IMR-90 (cell line): ENCODE results near the gene RUNDC3A. TPM values are rescaled to one million over a fixed set of nuclear protein-coding genes. Genes with fewer than 3 reads are reported as not detected.

Experiments used
- ATAC-seq: fragments of 200-7000 bp; cut with Tn5 transposase; 2 replicates; pipeline ENCODE4 v1.9.1; 2020; ENCODE audit warnings: low read depth, mild to moderate bottlenecking, moderate library complexity
- BruUV-seq: library from RNA; stranded (reverse); fragments of 400-500 nt; replicated peaks from 2 replicates; lab custom pipeline; 2021; lab: Mats Ljungman, UMichigan
- CTCF ChIA-PET: fragments of 300-600 bp; formaldehyde crosslinking; extraction: SDS; loops from one replicate; lab custom pipeline; 2021; ENCODE audit warnings: antibody characterized with exemption; lab: Yijun Ruan, JAX
- POLR2A ChIA-PET: fragments of 300-600 bp; sonication (Branson Sonifier 250); formaldehyde crosslinking; loops from one replicate; lab custom pipeline; 2022; ENCODE audit warnings: antibody characterized with exemption; ENCODE audit not compliant: unreplicated experiment; lab: Charles Lee
- DNase-seq: peaks from one replicate; pipeline ENCODE4 v3.0.0; 2013
- H2AFZ ChIP-seq: replicated peaks from 2 replicates; pipeline ENCODE3; 2013; ENCODE audit warnings: low read length, mild to moderate bottlenecking; ENCODE audit not compliant: poor library complexity
- H2AK5ac ChIP-seq: 2 replicates; pipeline ENCODE4 v1.6.1; 2013; ENCODE audit warnings: low read depth, low read length, inconsistent platforms
- H2AK9ac ChIP-seq: replicated peaks from 2 replicates; pipeline ENCODE3; 2013; ENCODE audit warnings: mild to moderate bottlenecking, low read depth, low read length, moderate library complexity; ENCODE audit not compliant: poor library complexity
- H2BK120ac ChIP-seq: 2 replicates; pipeline ENCODE4 v1.6.1; 2013; ENCODE audit warnings: low read depth, low read length, inconsistent platforms
- H2BK15ac ChIP-seq: 3 replicates; pipeline ENCODE4 v1.6.1; 2013; ENCODE audit warnings: low read depth, low read length, inconsistent platforms
- H2BK20ac ChIP-seq: 2 replicates; pipeline ENCODE4 v1.6.1; 2013; ENCODE audit warnings: low read depth, mild to moderate bottlenecking, inconsistent platforms, low read length, moderate library complexity
- H2BK5ac ChIP-seq: 2 replicates; pipeline ENCODE4 v1.6.1; 2013; ENCODE audit warnings: mild to moderate bottlenecking, low read depth, low read length, inconsistent platforms; ENCODE audit not compliant: poor library complexity, severe bottlenecking
- H3K14ac ChIP-seq: replicated peaks from 2 replicates; pipeline ENCODE4 v1.6.1; 2013; ENCODE audit warnings: low read depth, low read length, inconsistent platforms
- H3K18ac ChIP-seq: 2 replicates; pipeline ENCODE4 v1.6.1; 2013; ENCODE audit warnings: low read depth, low read length, control low read depth
- H3K23ac ChIP-seq: 2 replicates; pipeline ENCODE4 v1.6.1; 2013; ENCODE audit warnings: low read depth, low read length, inconsistent platforms
- H3K27ac ChIP-seq: 2 replicates; pipeline ENCODE4 v1.5.1; 2013; ENCODE audit warnings: mild to moderate bottlenecking, control low read depth, low read length; ENCODE audit not compliant: insufficient read depth
- H3K27me3 ChIP-seq: 2 replicates; pipeline ENCODE4 v1.6.1; 2013; ENCODE audit warnings: low read length; ENCODE audit not compliant: control insufficient read depth, insufficient read depth
- H3K36me3 ChIP-seq: 2 replicates; pipeline ENCODE4 v1.6.1; 2013; ENCODE audit warnings: low read length, mixed read lengths; ENCODE audit not compliant: control insufficient read depth, insufficient read depth
- H3K4ac ChIP-seq: 2 replicates; pipeline ENCODE4 v1.6.1; 2013; ENCODE audit warnings: low read depth, low read length, inconsistent platforms
- H3K4me1 ChIP-seq: 2 replicates; pipeline ENCODE4 v1.6.1; 2013; ENCODE audit warnings: low read length, mixed read lengths; ENCODE audit not compliant: control insufficient read depth, insufficient read depth
- H3K4me2 ChIP-seq: 2 replicates; pipeline ENCODE4 v1.6.1; 2013; ENCODE audit warnings: low read depth, mild to moderate bottlenecking, control low read depth, low read length, moderate library complexity
- H3K4me3 ChIP-seq: 2 replicates; pipeline ENCODE4 v1.5.1; 2013; ENCODE audit warnings: low read depth, mild to moderate bottlenecking, control low read depth, low read length, moderate library complexity; ENCODE audit not compliant: insufficient read depth
- H3K56ac ChIP-seq: 2 replicates; pipeline ENCODE4 v1.6.1; 2013; ENCODE audit warnings: low read length, inconsistent platforms; ENCODE audit not compliant: insufficient read depth; ENCODE audit errors: extremely low read depth
- H3K79me1 ChIP-seq, 2 experiments: 2 replicates each; pipeline ENCODE4 v1.6.1; 2013; ENCODE audit warnings: low read length in 2 of 2, inconsistent platforms in 1 of 2, low read depth in 1 of 2
- H3K9ac ChIP-seq: 2 replicates; pipeline ENCODE4 v1.6.1; 2013; ENCODE audit warnings: low read depth, low read length, control low read depth
- H3K9me1 ChIP-seq: 2 replicates; pipeline ENCODE4 v1.6.1; 2013; ENCODE audit warnings: low read length, inconsistent platforms; ENCODE audit not compliant: insufficient read depth
- H3K9me3 ChIP-seq: 2 replicates; pipeline ENCODE4 v1.6.1; 2013; ENCODE audit warnings: low read length; ENCODE audit not compliant: control insufficient read depth, insufficient read depth
- H4K20me1 ChIP-seq: 2 replicates; pipeline ENCODE4 v1.6.1; 2013; ENCODE audit warnings: low read length, inconsistent platforms; ENCODE audit not compliant: insufficient read depth
- H4K5ac ChIP-seq: 2 replicates; pipeline ENCODE4 v1.6.1; 2013; ENCODE audit warnings: mild to moderate bottlenecking, low read depth, low read length, control low read depth
- H4K8ac ChIP-seq, 2 experiments: 2 replicates each; pipeline ENCODE4 v1.6.1; 2013; ENCODE audit warnings: low read depth in 2 of 2, low read length in 2 of 2, control low read depth in 1 of 2, inconsistent platforms in 1 of 2
- H4K91ac ChIP-seq: 2 replicates; pipeline ENCODE4 v1.6.1; 2013; ENCODE audit warnings: low read depth, low read length, inconsistent platforms; ENCODE audit not compliant: insufficient read depth
- RAD21 ChIP-seq: IDR thresholded peaks from 2 replicates; pipeline ENCODE4 v1.6.1; 2012; ENCODE audit warnings: low read length, improper control_type of control experiment
- RCOR1 ChIP-seq: IDR thresholded peaks from 2 replicates; pipeline ENCODE4 v1.6.1; 2012; ENCODE audit warnings: mild to moderate bottlenecking, low read length, improper control_type of control experiment; ENCODE audit not compliant: insufficient replicate concordance
- WGBS, 2 experiments: methylation state at CpG; one replicate each; pipeline versions ENCODE4 v1.1.5 to v1.1.7; 2013; ENCODE audit warnings: missing lambda C conversion rate in 2 of 2; ENCODE audit not compliant: insufficient read length in 1 of 2; ENCODE audit errors: extremely low coverage in 2 of 2; 5-methylcytosine and 5-hydroxymethylcytosine counted together
- dilution Hi-C: fragments of 300-500 bp; cut with HindIII; formaldehyde crosslinking; loops from one replicate; pipeline ENCODE4 v1.14.3; 2018; ENCODE audit warnings: low sequenced_read_pairs; ENCODE audit not compliant: unreplicated experiment
- in situ Hi-C: fragments of 300-500 bp; cut with MboI; formaldehyde crosslinking; loops from 3 replicates; pipeline ENCODE4 v1.14.3; 2019; ENCODE audit warnings: low sequenced_read_pairs, inconsistent platforms, mixed read lengths
- intact Hi-C: fragments of 100-400 bp; cut with micrococcal nuclease; formaldehyde crosslinking; loops from 2 replicates; pipeline ENCODE4 v1.10.0; 2022
- polyA plus RNA-seq, 3 experiments: library from polyadenylated mRNA; depleted of rRNA; stranded (reverse); fragments of >200 nt; gene quantifications; 2 replicates each; pipeline ENCODE4 v1.2.3, GENCODE V29; 2012; ENCODE audit warnings: low replicate concordance in 1 of 3
- total RNA-seq: library from RNA; depleted of rRNA; stranded (reverse); fragments of >200 nt; gene quantifications from 2 replicates; pipeline ENCODE4 v1.2.3, GENCODE V29; 2012
- TF ChIP-seq, protein P1 (sequence below): fragments of 150-350 bp; IDR thresholded peaks from 2 replicates; pipeline ENCODE4 v1.6.1; 2017; ENCODE audit warnings: mild to moderate bottlenecking, antibody characterized with exemption, low read length, low read depth

The RUNDC3A gene
- total and polyA plus RNA-seq, 2 of the 4 experiments (the other 2 are of a cell fraction), result under 0.01 to 0.34 TPM

DNA sequence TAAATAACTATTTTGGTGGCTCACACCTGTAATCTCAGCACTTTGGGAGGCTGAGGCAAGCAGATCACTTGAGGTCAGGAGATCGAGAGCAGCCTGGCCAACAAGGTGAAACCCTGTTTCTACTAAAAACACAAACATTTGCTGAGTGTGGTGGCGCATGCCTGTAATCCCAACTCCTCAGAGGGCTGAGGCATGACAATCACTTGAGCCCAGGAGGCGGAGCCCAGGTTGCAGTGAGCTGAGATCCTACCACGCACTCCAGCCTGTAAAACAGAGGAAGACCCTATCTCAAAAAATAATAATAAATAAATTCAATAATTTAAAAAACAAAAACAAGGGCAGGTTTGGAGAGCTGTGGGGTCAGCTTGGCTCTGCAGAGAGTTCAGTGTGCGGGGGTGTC, 34.8 kb upstream of the RUNDC3A start:
- H3K27me3 ChIP-seq, result peaks cover 36% of the 10 kb centered on the region
- CTCF ChIA-PET, result no interaction called here
- no peak overlapping the region for H2BK5ac ChIP-seq
- TF ChIP-seq RCOR1 (no peak), RAD21 (no peak)
- TF ChIP-seq, protein P1, sequence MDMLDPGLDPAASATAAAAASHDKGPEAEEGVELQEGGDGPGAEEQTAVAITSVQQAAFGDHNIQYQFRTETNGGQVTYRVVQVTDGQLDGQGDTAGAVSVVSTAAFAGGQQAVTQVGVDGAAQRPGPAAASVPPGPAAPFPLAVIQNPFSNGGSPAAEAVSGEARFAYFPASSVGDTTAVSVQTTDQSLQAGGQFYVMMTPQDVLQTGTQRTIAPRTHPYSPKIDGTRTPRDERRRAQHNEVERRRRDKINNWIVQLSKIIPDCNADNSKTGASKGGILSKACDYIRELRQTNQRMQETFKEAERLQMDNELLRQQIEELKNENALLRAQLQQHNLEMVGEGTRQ, result no peak
- no peak overlapping the region for H3K9ac ChIP-seq
- H4K91ac ChIP-seq, result no peak overlapping the region
- no peak overlapping the region for H2BK120ac ChIP-seq
- no peak overlapping the region for H3K4ac ChIP-seq
- no peaks in the 10 kb centered on the region for H3K9me1 ChIP-seq
- dilution Hi-C loops, result no loop called here
- POLR2A ChIA-PET, result no interaction called here
- H4K8ac ChIP-seq, result no peak overlapping the region
- H4K5ac ChIP-seq, result no peak overlapping the region
- H2AK5ac ChIP-seq, result no peak overlapping the region
- WGBS, 2 experiments, result 70% methylated on average over 3 of the region's 5 CpGs; no CpG with 5 or more reads in 1 of the 2 experiments
- no peak for DNase-seq
- H3K56ac ChIP-seq, result no peak overlapping the region
- no peak overlapping the region for H3K14ac ChIP-seq
- no peaks in the 10 kb centered on the region for H4K20me1 ChIP-seq
- H3K36me3 ChIP-seq, result no peaks in the 10 kb centered on the region
- H3K23ac ChIP-seq, result no peak overlapping the region
- no peaks in the 10 kb centered on the region for H3K79me1 ChIP-seq
- H3K4me3 ChIP-seq, result no peak overlapping the region
- intact Hi-C loops, result no loop called here
- H3K18ac ChIP-seq, result no peak overlapping the region
- in situ Hi-C loops, result no loop called here
- no peak overlapping the region for H2BK15ac ChIP-seq
- H2AFZ ChIP-seq, result no peak overlapping the region
- H3K27ac ChIP-seq, result no peak overlapping the region
- H3K4me2 ChIP-seq, result no peak overlapping the region
- no peak overlapping the region for H2AK9ac ChIP-seq
- no peaks in the 10 kb centered on the region for H3K4me1 ChIP-seq
- no peak overlapping the region for H2BK20ac ChIP-seq
- BruUV-seq, result no TSS peak
- H3K9me3 ChIP-seq, result no peaks in the 10 kb centered on the region
- ATAC-seq, result no peak
